Large intestine (tissue), 3 donors: ENCODE data around the gene FAM114A2. TPM values are rescaled to one million over a fixed set of nuclear protein-coding genes. Genes with fewer than 3 reads are reported as not detected.
"Not testable (repeated sequence)": the region's sequence is repeated elsewhere in the genome, so short reads cannot be mapped to it uniquely, and the experiment has no call there.

ENCODE experiments used
- DNase-seq, 2 donors: peaks; one replicate each; pipeline versions ENCODE4 v3.0.0 to v3.0.0-alpha.2; 2013
- H3K27ac ChIP-seq: one replicate; pipeline ENCODE4 v1.5.1; 2013; ENCODE audit warnings: low read length
- H3K27me3 ChIP-seq: 2 replicates; pipeline ENCODE4 v1.6.1; 2013; ENCODE audit warnings: low read length; ENCODE audit not compliant: control insufficient read depth, insufficient read depth
- H3K36me3 ChIP-seq: 2 replicates; pipeline ENCODE4 v1.6.1; 2013; ENCODE audit warnings: low read length; ENCODE audit not compliant: control insufficient read depth, insufficient read depth
- H3K4me1 ChIP-seq: one replicate; pipeline ENCODE4 v1.6.1; 2013; ENCODE audit warnings: low read length; ENCODE audit not compliant: control insufficient read depth, insufficient read depth
- H3K4me3 ChIP-seq: one replicate; pipeline ENCODE4 v1.5.1; 2013; ENCODE audit warnings: low read length
- H3K9me3 ChIP-seq: one replicate; pipeline ENCODE4 v1.6.1; 2013; ENCODE audit warnings: mild to moderate bottlenecking, low read depth, low read length, moderate library complexity; ENCODE audit not compliant: control insufficient read depth
- WGBS: methylation state at CpG from one replicate; pipeline ENCODE4 v1.1.5; 2013; ENCODE audit warnings: low lambda C conversion rate; ENCODE audit not compliant: insufficient coverage; 5-methylcytosine and 5-hydroxymethylcytosine counted together
- polyA plus RNA-seq: library from polyadenylated mRNA; unstranded; fragments of 120-200 nt; gene quantifications from one replicate; pipeline ENCODE4 v1.2.1, GENCODE V29; 2013

The FAM114A2 gene
- polyA plus RNA-seq, 1 donor, result 18.4 TPM

GRCh38 chr5:154072414-154073171 lies 33.9 kb upstream of the FAM114A2 start:
- H3K4me3 ChIP-seq, result no peak overlapping the region
- peak; percentile 64 to 71 for DNase-seq
- no peaks in the 10 kb centered on the region for H3K27me3 ChIP-seq
- no peak overlapping the region for H3K27ac ChIP-seq
- peaks cover 5% of the 10 kb centered on the region for H3K4me1 ChIP-seq
- no peaks in the 10 kb centered on the region for H3K36me3 ChIP-seq
- no peaks in the 10 kb centered on the region for H3K9me3 ChIP-seq
- 49% methylated on average over 3 of the region's 18 CpGs for WGBS

GRCh38 chr5:154071799-154072413 lies 33.2 kb upstream of the FAM114A2 start:
- no peaks in the 10 kb centered on the region for H3K27me3 ChIP-seq
- no peaks in the 10 kb centered on the region for H3K36me3 ChIP-seq
- DNase-seq, result no peak
- H3K4me1 ChIP-seq, result peaks cover 5% of the 10 kb centered on the region
- H3K4me3 ChIP-seq, result no peak overlapping the region
- WGBS, result 100% methylated on average over 1 of the region's 2 CpGs
- H3K9me3 ChIP-seq, result no peaks in the 10 kb centered on the region
- no peak overlapping the region for H3K27ac ChIP-seq

GRCh38 chr5:154069854-154070253 lies 31.1 kb upstream of the FAM114A2 start:
- H3K36me3 ChIP-seq, H3K27ac ChIP-seq, H3K4me1 ChIP-seq, H3K27me3 ChIP-seq, H3K9me3 ChIP-seq, H3K4me3 ChIP-seq: not testable (repeated sequence)
- peak in 1 of 2 donors; percentile 41 for DNase-seq
- no CpG with 5 or more reads among the region's 5 CpGs for WGBS

- Histone ChIP-seq H3K9me3 (no peaks in the 10 kb centered on the region), H3K27ac (no peak overlapping the region), H3K4me1 (no peaks in the 10 kb centered on the region), H3K27me3 (no peaks in the 10 kb centered on the region), H3K4me3 (no peak overlapping the region), H3K36me3 (no peaks in the 10 kb centered on the region)
- no peak for DNase-seq
These were observed 27.3 kb upstream of the FAM114A2 start for GRCh38 chr5:154065971-154066370.

- H3K4me3 ChIP-seq, result no peak overlapping the region
- no peak for DNase-seq
- H3K27ac ChIP-seq, result no peak overlapping the region
- no peaks in the 10 kb centered on the region for H3K36me3 ChIP-seq
- no peaks in the 10 kb centered on the region for H3K4me1 ChIP-seq
- H3K27me3 ChIP-seq, result no peaks in the 10 kb centered on the region
- no peaks in the 10 kb centered on the region for H3K9me3 ChIP-seq
These were observed 24.7 kb upstream of the FAM114A2 start for GRCh38 chr5:154063372-154063771.

- no peaks in the 10 kb centered on the region for H3K4me1 ChIP-seq
- 80% methylated on average over 1 of the region's 3 CpGs for WGBS
- no peaks in the 10 kb centered on the region for H3K27me3 ChIP-seq
- H3K4me3 ChIP-seq, result no peak overlapping the region
- no peak overlapping the region for H3K27ac ChIP-seq
- DNase-seq, result no peak
- peaks cover 5% of the 10 kb centered on the region for H3K36me3 ChIP-seq
- H3K9me3 ChIP-seq, result no peaks in the 10 kb centered on the region
These were observed 21.9 kb upstream of the FAM114A2 start for GRCh38 chr5:154060606-154061005.

- WGBS, result 20% methylated on average over 1 of the region's 4 CpGs
- no peak for DNase-seq
These were observed 20.9 kb upstream of the FAM114A2 start for GRCh38 chr5:154059583-154059982.

GRCh38 chr5:154059039-154059430 lies 20.3 kb upstream of the FAM114A2 start:
- Histone ChIP-seq H3K4me1 (no peaks in the 10 kb centered on the region), H3K27ac (no peak overlapping the region), H3K36me3 (peaks cover 5% of the 10 kb centered on the region), H3K9me3 (no peaks in the 10 kb centered on the region), H3K27me3 (no peaks in the 10 kb centered on the region), H3K4me3 (no peak overlapping the region)
- DNase-seq, result no peak
- WGBS, result 40% methylated on average over 1 of the region's 6 CpGs

More at GRCh38 chr5:154059583-154059982, 20.9 kb upstream of the FAM114A2 start:
- H3K36me3 ChIP-seq, result peaks cover 5% of the 10 kb centered on the region
- H3K27ac ChIP-seq, result no peak overlapping the region
- no peaks in the 10 kb centered on the region for H3K9me3 ChIP-seq
- H3K4me3 ChIP-seq, result no peak overlapping the region
- H3K27me3 ChIP-seq, result no peaks in the 10 kb centered on the region
- H3K4me1 ChIP-seq, result no peaks in the 10 kb centered on the region

- no peaks in the 10 kb centered on the region for H3K27me3 ChIP-seq
- no peaks in the 10 kb centered on the region for H3K9me3 ChIP-seq
- 83% methylated on average over 1 of the region's 10 CpGs for WGBS
- peaks cover 12% of the 10 kb centered on the region for H3K36me3 ChIP-seq
- H3K4me3 ChIP-seq, result no peak overlapping the region
- no peaks in the 10 kb centered on the region for H3K4me1 ChIP-seq
- no peak overlapping the region for H3K27ac ChIP-seq
- DNase-seq, result no peak
These were observed 19.6 kb upstream of the FAM114A2 start for GRCh38 chr5:154058055-154059038.

GRCh38 chr5:154055201-154055600 lies 16.5 kb upstream of the FAM114A2 start:
- WGBS, result 93% methylated on average over 2 of the region's 2 CpGs

More at GRCh38 chr5:154055201-154055600, 16.5 kb upstream of the FAM114A2 start:
- no peaks in the 10 kb centered on the region for H3K27me3 ChIP-seq
- H3K27ac ChIP-seq, result no peak overlapping the region
- H3K36me3 ChIP-seq, result peaks cover 27% of the 10 kb centered on the region
- H3K4me3 ChIP-seq, result no peak overlapping the region
- H3K4me1 ChIP-seq, result no peaks in the 10 kb centered on the region
- no peak for DNase-seq
- no peaks in the 10 kb centered on the region for H3K9me3 ChIP-seq
